ENCODE results near the gene LRCOL1. TPM values are rescaled to one million over a fixed set of nuclear protein-coding genes. Genes with fewer than 3 reads are reported as not detected.

LRCOL1 gene
- total and polyA plus RNA-seq, 4 donors = 0.47 to 0.72 (median 0.59) TPM; not detected in 1

DNA sequence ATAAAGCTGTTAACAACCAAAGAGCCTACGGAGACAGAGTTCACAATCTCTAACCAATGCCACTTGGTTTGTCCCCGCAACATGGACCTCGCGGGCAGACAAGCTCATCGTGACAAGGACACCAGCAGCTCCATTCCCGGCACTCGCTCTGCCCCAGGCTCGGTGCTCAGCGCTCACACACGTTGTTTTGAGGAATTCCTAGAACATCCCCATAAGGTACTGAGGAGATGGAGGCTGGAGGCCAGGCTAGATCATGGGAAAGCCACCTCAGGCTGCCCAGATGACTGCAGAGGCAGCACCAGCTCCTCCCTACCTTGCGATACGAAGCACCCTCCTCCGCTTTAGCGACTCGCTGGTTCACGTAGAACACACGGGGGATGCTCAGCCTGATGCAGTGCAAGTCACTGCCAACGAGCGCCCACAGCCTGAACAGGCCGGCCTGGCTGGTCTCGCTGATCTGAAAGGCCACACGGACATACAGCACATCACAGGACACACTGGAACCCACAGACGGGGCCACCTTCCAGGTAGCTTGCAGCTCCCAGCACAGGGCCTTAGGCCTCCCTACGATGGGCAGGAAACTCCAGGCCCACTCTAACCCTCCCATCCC is 38.3 kb upstream of the LRCOL1 start:
- Histone ChIP-seq H3K36me3 (ENCODE audit: control insufficient read depth, insufficient read depth, low read length) (peaks cover 51% of the 10 kb centered on the region), H3K9me3 (ENCODE audit: control insufficient read depth, insufficient read depth, low read length) (no peaks in the 10 kb centered on the region), H3K4me1 (ENCODE audit: control insufficient read depth, insufficient read depth, low read length) (no peaks in the 10 kb centered on the region), H3K27me3 (ENCODE audit: control insufficient read depth, insufficient read depth, low read length) (no peaks in the 10 kb centered on the region), H3K4me3 (ENCODE audit: low read depth, low read length) (no peak overlapping the region), H3K27ac (ENCODE audit: low read depth, low read length) (no peak overlapping the region)
- no peak for DNase-seq (ENCODE audit: low read depth in 4 of 6, low spot score in 6 of 6)
- WGBS (ENCODE audit: insufficient coverage) = 95% methylated on average over 22 of the region's 24 CpGs

DNA sequence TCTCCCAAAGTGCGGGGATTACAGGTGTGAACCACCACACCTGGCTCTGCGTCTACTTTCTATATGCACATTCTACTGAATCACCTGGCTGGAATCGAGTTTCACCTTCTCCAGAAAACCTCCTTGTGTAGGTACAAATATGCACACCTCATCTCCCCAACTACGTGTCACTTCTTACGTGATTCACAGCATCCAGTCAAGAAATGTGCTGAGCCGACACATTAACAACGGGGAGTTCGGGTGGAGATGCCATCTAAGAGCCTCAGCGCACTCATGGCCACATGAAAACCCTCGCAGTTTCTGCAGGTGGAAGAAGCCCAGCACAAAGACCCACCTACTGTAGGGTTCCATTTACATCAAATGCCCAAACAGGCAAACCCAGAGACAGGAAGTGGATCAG is 37.5 kb upstream of the LRCOL1 start:
- Histone ChIP-seq H3K9me3 (ENCODE audit: control insufficient read depth, insufficient read depth, low read length) (no peaks in the 10 kb centered on the region), H3K4me3 (ENCODE audit: low read depth, low read length) (no peak overlapping the region), H3K27me3 (ENCODE audit: control insufficient read depth, insufficient read depth, low read length) (no peaks in the 10 kb centered on the region), H3K27ac (ENCODE audit: low read depth, low read length) (no peak overlapping the region), H3K4me1 (ENCODE audit: control insufficient read depth, insufficient read depth, low read length) (no peaks in the 10 kb centered on the region), H3K36me3 (ENCODE audit: control insufficient read depth, insufficient read depth, low read length) (peaks cover 57% of the 10 kb centered on the region)
- no peak for DNase-seq (ENCODE audit: low read depth in 4 of 6, low spot score in 6 of 6)
- 96% methylated on average over 10 of the region's 10 CpGs for WGBS (ENCODE audit: insufficient coverage)

DNA sequence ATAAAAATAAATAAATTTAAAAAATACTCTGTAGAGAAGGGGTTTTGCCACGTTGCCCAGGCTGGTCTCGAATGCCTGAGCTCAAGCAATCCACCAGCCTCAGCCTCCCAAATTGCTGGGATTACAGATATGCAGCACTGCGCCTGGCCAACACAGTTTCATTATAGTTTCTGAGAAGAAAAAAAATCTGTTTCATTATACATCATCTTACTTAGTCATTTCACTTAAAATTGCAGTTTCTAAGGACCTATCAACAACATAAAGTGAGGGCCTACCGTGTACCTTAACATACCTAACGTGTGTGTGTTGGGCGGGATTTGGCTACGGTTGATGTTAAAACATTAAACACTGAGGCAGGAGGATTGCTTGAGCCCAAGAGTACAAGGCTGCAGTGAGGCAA is 36.5 kb upstream of the LRCOL1 start:
- Histone ChIP-seq H3K36me3 (ENCODE audit: control insufficient read depth, insufficient read depth, low read length) (peaks cover 59% of the 10 kb centered on the region), H3K9me3 (ENCODE audit: control insufficient read depth, insufficient read depth, low read length) (no peaks in the 10 kb centered on the region), H3K27me3 (ENCODE audit: control insufficient read depth, insufficient read depth, low read length) (no peaks in the 10 kb centered on the region), H3K27ac (ENCODE audit: low read depth, low read length) (no peak overlapping the region), H3K4me3 (ENCODE audit: low read depth, low read length) (no peak overlapping the region), H3K4me1 (ENCODE audit: control insufficient read depth, insufficient read depth, low read length) (no peaks in the 10 kb centered on the region)
- WGBS (ENCODE audit: insufficient coverage) = no CpG with 5 or more reads among the region's 7 CpGs
- DNase-seq (ENCODE audit: low read depth in 4 of 6, low spot score in 6 of 6) = no peak

GRCh38 chr12:132642846-132643835 is 32.8 kb upstream of the LRCOL1 start:
- Histone ChIP-seq H3K36me3 (ENCODE audit: control insufficient read depth, insufficient read depth, low read length) (peaks cover 74% of the 10 kb centered on the region), H3K27me3 (ENCODE audit: control insufficient read depth, insufficient read depth, low read length) (no peaks in the 10 kb centered on the region), H3K27ac (ENCODE audit: low read depth, low read length) (no peak overlapping the region), H3K4me3 (ENCODE audit: low read depth, low read length) (no peak overlapping the region), H3K9me3 (ENCODE audit: control insufficient read depth, insufficient read depth, low read length) (no peaks in the 10 kb centered on the region), H3K4me1 (ENCODE audit: control insufficient read depth, insufficient read depth, low read length) (peaks cover 3% of the 10 kb centered on the region)
- WGBS (ENCODE audit: insufficient coverage) = 98% methylated on average over 30 of the region's 30 CpGs
- DNase-seq (ENCODE audit: low read depth in 4 of 6, low spot score in 6 of 6) = no peak

- no peak for DNase-seq (ENCODE audit: low read depth in 4 of 6, low spot score in 6 of 6)
- no peaks in the 10 kb centered on the region for H3K27me3 ChIP-seq (ENCODE audit: control insufficient read depth, insufficient read depth, low read length)
- H3K9me3 ChIP-seq (ENCODE audit: control insufficient read depth, insufficient read depth, low read length) = no peaks in the 10 kb centered on the region
- peaks cover 3% of the 10 kb centered on the region for H3K4me1 ChIP-seq (ENCODE audit: control insufficient read depth, insufficient read depth, low read length)
- H3K4me3 ChIP-seq (ENCODE audit: low read depth, low read length) = no peak overlapping the region
- peaks cover 79% of the 10 kb centered on the region for H3K36me3 ChIP-seq (ENCODE audit: control insufficient read depth, insufficient read depth, low read length)
- 97% methylated on average over 27 of the region's 28 CpGs for WGBS (ENCODE audit: insufficient coverage)
- no peak overlapping the region for H3K27ac ChIP-seq (ENCODE audit: low read depth, low read length)
Observed at GRCh38 chr12:132641811-132642650, 31.6 kb upstream of the LRCOL1 start.

GRCh38 chr12:132640936-132641335 is 30.6 kb upstream of the LRCOL1 start:
- Histone ChIP-seq H3K27ac (ENCODE audit: low read depth, low read length) (no peak overlapping the region), H3K27me3 (ENCODE audit: control insufficient read depth, insufficient read depth, low read length) (no peaks in the 10 kb centered on the region), H3K9me3 (ENCODE audit: control insufficient read depth, insufficient read depth, low read length) (no peaks in the 10 kb centered on the region), H3K36me3 (ENCODE audit: control insufficient read depth, insufficient read depth, low read length) (peaks cover 83% of the 10 kb centered on the region), H3K4me3 (ENCODE audit: low read depth, low read length) (no peak overlapping the region), H3K4me1 (ENCODE audit: control insufficient read depth, insufficient read depth, low read length) (peaks cover 3% of the 10 kb centered on the region)
- WGBS (ENCODE audit: insufficient coverage) = 74% methylated on average over 10 of the region's 10 CpGs
- no peak for DNase-seq (ENCODE audit: low read depth in 4 of 6, low spot score in 6 of 6)

- Histone ChIP-seq H3K27ac (ENCODE audit: low read depth, low read length) (no peak overlapping the region), H3K4me1 (ENCODE audit: control insufficient read depth, insufficient read depth, low read length) (peaks cover 3% of the 10 kb centered on the region), H3K36me3 (ENCODE audit: control insufficient read depth, insufficient read depth, low read length) (peaks cover 88% of the 10 kb centered on the region), H3K27me3 (ENCODE audit: control insufficient read depth, insufficient read depth, low read length) (no peaks in the 10 kb centered on the region), H3K9me3 (ENCODE audit: control insufficient read depth, insufficient read depth, low read length) (no peaks in the 10 kb centered on the region), H3K4me3 (ENCODE audit: low read depth, low read length) (no peak overlapping the region)
- 91% methylated on average over 11 of the region's 12 CpGs for WGBS (ENCODE audit: insufficient coverage)
- no peak for DNase-seq (ENCODE audit: low read depth in 4 of 6, low spot score in 6 of 6)
Observed at GRCh38 chr12:132639956-132640520, 29.7 kb upstream of the LRCOL1 start.

DNA sequence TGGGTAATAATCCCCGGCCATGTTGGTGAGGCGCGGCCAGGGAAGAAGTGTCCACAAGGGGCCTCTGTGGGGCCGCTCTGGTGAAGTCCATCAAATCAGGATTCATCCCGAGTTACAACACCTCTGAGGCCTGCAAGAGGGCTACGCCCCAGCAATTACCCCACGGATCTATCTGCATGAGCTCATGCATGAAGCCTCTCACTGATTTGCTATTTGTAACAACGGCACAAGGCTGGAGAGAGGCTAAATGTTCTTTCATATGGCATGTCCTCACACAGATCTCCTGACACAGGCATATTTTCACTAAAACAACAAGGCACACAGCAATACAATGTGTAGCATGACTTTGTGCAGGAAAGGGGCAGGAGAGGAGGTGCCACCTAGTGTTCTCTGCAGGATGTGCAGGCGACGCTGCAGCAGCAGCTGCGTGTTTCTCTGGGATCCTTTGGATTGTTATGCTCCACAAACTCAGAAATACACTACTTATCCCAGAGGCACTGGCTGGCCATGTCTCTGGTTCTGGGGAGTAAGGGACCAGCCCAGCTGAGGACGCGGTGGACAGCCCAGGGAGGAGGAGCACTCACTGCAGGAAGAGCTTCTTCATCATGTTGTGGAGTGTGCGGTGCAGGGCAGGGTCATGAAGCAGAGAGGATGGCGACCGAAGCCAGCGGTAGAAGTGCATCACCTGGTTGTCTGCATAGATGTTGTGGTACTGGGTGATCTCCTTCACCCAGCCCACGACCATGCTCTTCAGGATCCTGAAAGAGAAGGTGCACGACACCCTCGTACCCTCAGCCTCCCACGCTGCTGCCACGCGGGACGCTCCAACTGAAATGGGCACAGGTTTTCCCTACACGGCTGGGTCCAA is 28.4 kb upstream of the LRCOL1 start:
- 71% methylated on average over 21 of the region's 25 CpGs for WGBS (ENCODE audit: insufficient coverage)
- no peak overlapping the region for H3K4me3 ChIP-seq (ENCODE audit: low read depth, low read length)
- peak in 2 of 6 donors; percentile 33 to 63 for DNase-seq (ENCODE audit: low read depth in 4 of 6, low spot score in 6 of 6)
- H3K27ac ChIP-seq (ENCODE audit: low read depth, low read length) = no peak overlapping the region
- H3K4me1 ChIP-seq (ENCODE audit: control insufficient read depth, insufficient read depth, low read length) = peaks cover 3% of the 10 kb centered on the region
- no peaks in the 10 kb centered on the region for H3K27me3 ChIP-seq (ENCODE audit: control insufficient read depth, insufficient read depth, low read length)
- H3K36me3 ChIP-seq (ENCODE audit: control insufficient read depth, insufficient read depth, low read length) = peaks cover 94% of the 10 kb centered on the region
- H3K9me3 ChIP-seq (ENCODE audit: control insufficient read depth, insufficient read depth, low read length) = no peaks in the 10 kb centered on the region
